CD4-positive, alpha-beta T cell treated with Interleukin-2 at 100 ng/mL for 4 hours (primary cell): Measurements from ENCODE around the gene GCNT3.

ENCODE experiments used
- DNase-seq: peaks from one replicate; pipeline ENCODE4 v3.0.0-alpha.2; 2020; ENCODE audit warnings: low spot score

The GCNT3 gene

GRCh38 chr15:59611276-59612260, at the start of gene GCNT3:
TSS of gene GCNT3 (plus strand) at chr15:59611783. CDS start at chr15:59618239, 6,456 bp downstream.
- no peak for DNase-seq

GRCh38 chr15:59562448-59563186, 49.0 kb upstream of the GCNT3 start:
- no peak for DNase-seq

DNA sequence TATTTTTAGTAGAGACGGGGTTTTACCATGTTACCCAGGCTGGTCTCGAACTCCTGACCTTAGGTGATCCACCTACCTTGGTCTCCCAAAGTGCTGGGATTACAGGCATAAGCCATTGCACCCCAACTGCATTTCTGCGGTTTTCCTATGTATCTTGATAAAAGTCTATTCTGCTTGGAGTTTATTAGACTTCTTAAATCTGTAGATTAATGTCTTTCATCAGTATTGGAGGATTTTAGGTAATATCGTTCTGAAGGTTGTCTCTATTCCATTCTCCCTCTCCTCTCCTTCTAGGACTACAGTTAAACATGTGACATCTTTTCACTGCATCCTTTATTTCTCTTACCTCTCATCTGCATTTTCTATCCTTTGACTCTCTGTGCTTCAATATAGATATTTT, 46.3 kb upstream of the GCNT3 start:
- DNase-seq: no peak

DNA sequence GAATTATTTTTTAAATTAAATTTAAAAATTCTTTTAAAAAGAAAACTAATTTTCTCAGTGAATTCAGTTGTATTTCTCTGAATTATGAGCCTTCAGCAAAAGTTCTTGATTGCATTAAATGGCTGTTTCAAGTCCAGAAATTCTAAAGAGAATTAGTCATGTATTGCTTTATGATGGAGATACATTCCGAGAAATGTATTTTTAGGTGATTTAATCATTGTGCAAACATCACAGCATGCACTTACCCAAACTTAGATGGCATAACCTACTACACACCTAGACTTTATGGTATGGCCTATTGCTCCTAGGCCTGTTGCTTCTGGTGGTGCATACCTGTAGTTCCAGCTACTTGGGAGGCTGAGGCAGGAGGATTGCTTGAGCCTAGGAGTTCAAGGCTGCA, 44.3 kb upstream of the GCNT3 start:
- DNase-seq: no peak

DNA sequence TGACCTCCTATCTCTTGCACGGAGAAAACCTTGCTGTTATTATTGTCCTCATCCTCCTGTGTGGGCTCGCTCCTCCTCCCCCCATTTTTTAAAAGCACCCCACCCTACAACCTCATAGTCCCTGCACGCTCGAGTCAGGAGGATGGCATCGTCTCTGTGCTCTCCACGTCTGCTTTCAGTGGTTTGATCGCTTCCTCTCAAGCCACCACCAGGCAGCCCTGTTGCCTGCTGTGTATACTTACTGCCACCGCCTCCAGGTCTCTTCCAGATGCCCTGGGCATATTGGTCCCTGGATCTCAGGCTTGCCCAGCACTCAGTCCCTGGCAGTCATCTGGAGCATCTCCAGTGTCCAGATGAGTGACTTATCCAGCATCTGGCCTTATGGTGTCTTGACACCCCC, 42.1 kb upstream of the GCNT3 start:
- no peak for DNase-seq

- no peak for DNase-seq
These were observed 41.3 kb upstream of the GCNT3 start for GRCh38 chr15:59570315-59570714.

GRCh38 chr15:59571606-59572005, 40.0 kb upstream of the GCNT3 start:
- DNase-seq: no peak

DNA sequence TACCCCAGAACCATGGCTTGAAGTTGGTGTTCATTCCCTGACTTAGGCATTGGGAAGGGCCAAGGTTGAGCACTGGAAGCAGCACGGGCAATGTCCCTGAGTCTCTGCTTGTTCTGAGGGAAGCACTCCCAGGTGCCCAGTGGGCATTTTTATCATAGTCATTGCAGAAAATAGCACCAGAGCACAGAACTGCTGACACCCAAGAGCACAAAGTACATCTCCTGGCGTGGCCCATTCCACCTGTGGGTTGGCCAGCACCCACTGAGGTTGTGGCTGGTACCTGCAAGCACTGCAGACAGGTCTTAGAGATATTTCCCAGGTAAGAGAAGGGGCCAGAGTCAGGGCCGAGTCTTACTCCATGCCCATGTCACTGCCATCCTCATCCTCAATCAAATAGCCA, 28.5 kb upstream of the GCNT3 start:
- no peak for DNase-seq

- no peak for DNase-seq
These were observed 24.3 kb upstream of the GCNT3 start for GRCh38 chr15:59587085-59587826.

- no peak for DNase-seq
These were observed 21.6 kb upstream of the GCNT3 start for GRCh38 chr15:59590027-59590426.

DNA sequence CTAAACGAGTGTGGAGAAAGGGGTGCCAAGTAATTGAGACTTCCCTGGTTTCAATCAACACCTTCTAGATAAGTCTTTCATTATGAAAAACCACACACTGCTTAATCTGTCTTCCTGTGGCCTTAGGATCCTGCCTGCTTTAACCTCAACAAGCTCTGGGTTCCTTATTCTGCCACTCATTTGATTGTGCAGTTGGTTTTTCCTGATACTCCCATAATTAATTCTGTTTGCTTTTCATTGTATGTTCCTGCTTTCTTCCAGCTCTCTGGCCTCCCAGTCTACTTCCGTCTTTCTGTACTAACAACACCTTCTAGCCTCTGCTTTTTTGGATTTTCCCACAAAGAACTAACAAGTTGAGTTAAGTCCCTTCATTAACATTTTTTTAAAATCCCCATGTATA, 20.2 kb upstream of the GCNT3 start:
- DNase-seq: no peak

- DNase-seq: no peak
These were observed 17.1 kb upstream of the GCNT3 start for GRCh38 chr15:59594493-59594942.

- DNase-seq: no peak
These were observed 16.6 kb upstream of the GCNT3 start for GRCh38 chr15:59594991-59595390.

GRCh38 chr15:59595434-59595915, 16.1 kb upstream of the GCNT3 start:
- DNase-seq: no peak

- no peak for DNase-seq
These were observed 14.9 kb upstream of the GCNT3 start for GRCh38 chr15:59596640-59597039.

DNA sequence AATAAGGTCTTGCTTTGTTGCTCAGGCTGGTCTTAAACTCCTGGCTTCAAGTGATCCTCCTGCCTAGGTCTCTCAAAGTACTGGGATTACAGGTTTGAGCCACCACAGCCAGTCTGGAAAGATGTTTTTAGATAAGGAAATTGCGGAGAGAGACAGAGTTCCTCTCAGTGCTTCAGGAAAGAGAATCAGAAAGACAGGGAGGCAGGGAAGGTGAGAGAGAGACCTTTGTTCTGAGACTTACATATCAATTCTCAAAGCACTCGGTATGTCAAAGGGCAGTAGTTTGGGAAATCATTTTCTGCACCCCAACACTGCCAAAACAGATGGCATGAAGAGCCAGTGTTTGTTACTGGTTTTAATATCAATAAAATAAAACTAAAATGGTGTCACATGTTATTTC, 13.1 kb upstream of the GCNT3 start:
- DNase-seq: no peak

DNA sequence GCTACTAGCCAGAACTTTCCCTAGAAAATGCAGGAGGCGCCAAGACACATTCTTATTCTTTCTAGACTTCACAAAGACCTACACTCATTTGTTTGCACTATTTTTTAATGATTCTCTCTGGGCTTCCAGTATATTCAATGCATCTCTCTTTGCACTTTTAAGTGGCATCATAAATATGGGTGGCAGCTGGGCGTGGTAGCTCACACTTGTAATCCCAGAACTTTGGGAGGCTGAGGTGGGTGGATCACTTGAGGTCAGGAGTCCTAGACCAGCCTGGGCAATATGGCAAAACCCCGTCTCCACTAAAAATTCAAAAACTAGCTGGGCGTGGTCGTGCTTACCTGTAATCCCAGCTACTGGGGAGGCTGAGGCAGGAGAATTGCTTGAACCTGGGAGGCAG, 5.6 kb upstream of the GCNT3 start:
- DNase-seq: no peak

DNA sequence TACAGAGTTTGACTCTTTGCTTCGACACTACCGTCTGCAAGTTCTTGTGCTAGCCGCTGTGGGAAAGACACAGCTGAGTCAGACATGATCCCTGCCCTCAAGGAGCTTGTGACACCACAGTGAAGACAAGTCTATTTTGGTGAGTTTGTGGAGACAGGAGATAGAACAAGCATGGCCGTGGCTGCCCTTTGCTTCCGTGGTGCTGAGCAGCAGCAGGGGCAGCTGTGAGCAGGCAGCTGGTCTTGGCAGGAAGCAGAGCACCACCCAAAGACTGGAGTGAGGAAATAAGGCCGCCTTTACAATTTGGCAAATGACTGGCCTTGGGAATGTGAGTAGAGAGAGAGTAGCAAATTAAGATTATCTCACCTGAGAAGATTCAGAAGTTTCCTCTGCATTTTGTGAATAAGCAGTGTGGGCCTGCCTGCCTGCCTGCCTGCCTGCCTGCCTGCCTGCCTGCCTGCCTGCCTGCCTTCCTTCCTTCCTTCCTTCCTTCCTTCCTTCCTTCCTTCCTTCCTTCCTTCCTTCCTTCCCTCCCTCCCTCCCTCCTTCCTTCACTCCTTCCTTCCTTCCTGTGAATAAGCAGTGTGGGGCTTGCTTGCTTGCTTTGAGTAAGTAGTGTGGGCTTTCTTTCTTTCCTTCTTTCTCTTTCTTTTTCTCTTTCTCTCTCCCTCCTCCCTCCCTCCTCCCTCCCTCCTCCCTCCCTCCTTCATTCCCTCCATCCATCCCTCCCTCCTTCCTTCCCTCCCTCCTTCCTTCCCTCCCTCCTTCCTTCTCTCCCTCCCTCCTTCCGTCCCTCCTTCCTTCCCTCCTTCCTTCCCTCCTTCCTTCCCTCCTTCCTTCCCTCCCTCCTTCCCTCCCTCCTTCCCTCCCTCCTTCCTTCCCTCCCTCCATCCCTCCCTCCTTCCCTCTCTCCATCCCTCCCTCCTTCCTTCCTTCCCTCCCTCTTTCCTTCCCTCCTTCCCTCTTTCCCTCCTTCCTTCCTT, 1.6 kb upstream of the GCNT3 start:
- no peak for DNase-seq

- no peak for DNase-seq
These were observed 2.6 kb downstream of the GCNT3 start for GRCh38 chr15:59614153-59614552.

DNA sequence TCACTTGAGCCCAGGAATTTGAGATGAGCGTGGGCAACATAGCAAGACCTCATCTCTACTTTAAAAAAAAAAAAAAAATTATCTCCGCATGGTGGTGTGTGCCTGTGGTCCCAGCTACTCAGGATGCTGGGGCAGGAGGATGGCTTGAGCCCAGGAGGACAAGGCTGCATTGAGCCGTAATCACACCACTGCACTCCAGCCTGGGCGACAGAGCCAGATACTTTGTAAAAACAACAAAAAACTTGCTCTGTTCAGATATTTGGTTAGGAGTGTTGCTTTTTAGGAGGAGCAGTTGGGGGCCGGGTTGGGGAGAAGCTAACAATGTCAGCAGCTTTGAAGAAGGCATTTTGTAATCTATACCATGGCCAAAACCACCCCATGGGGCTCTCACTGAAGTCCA, 4.1 kb downstream of the GCNT3 start:
- DNase-seq: no peak

GRCh38 chr15:59616379-59616778, 4.8 kb downstream of the GCNT3 start:
- no peak for DNase-seq
